B cell (primary cell): ENCODE measurements around the gene RIPPLY2. TPM values are rescaled to one million over a fixed set of nuclear protein-coding genes. Genes with fewer than 3 reads are reported as not detected.

Experiments
- ATAC-seq: fragments of 200-7000 bp; cut with Tn5 transposase; one replicate; pipeline ENCODE4 v1.10.0; 2021; ENCODE audit warnings: low read depth, mild to moderate bottlenecking, moderate number of reproducible peaks, moderate library complexity
- CTCF ChIA-PET: fragments of 350-600 bp; sonication (Branson Sonifier 250); formaldehyde crosslinking; loops from one replicate; lab custom pipeline; 2021; ENCODE audit warnings: antibody characterized with exemption, inconsistent platforms; lab: Charles Lee
- POLR2A ChIA-PET: fragments of 350-600 bp; sonication (Branson Sonifier 250); formaldehyde crosslinking; loops from one replicate; lab custom pipeline; 2021; ENCODE audit warnings: antibody characterized with exemption; lab: Charles Lee
- DNase-seq: peaks from one replicate; pipeline ENCODE4 v3.0.0; 2013
- H2AFZ ChIP-seq: 2 replicates; pipeline ENCODE4 v1.6.1; 2012; ENCODE audit warnings: mild to moderate bottlenecking, low read depth, low read length; ENCODE audit not compliant: insufficient read depth, poor library complexity, severe bottlenecking
- H3K27ac ChIP-seq, 2 donors: 1 replicate in 1 of 2; 2 replicates in 1 of 2; pipeline ENCODE4 v1.5.1; 2012 to 2013; ENCODE audit warnings: low read length in 2 of 2, mild to moderate bottlenecking in 2 of 2, moderate library complexity in 1 of 2
- H3K27me3 ChIP-seq, 4 experiments: fragments of 200-600 bp in 1 of 4; sonication (generic) in 1 of 4; replicated peaks in 1 of 4; 1 replicate in 2 of 4; 2 replicates in 2 of 4; pipeline versions ENCODE4 v1.6.1 to v1.7.0; 2013 to 2016; ENCODE audit warnings: low read length in 3 of 4, mild to moderate bottlenecking in 2 of 4, mixed read lengths in 1 of 4, moderate library complexity in 1 of 4; ENCODE audit not compliant: insufficient read depth in 4 of 4, control insufficient read depth in 3 of 4; ENCODE audit errors: control extremely low read depth in 1 of 4
- H3K36me3 ChIP-seq, 2 experiments: replicated peaks in 1 of 2; 1 replicate in 1 of 2; 2 replicates in 1 of 2; pipeline versions ENCODE4 v1.6.1 to v1.7.1; 2013; ENCODE audit warnings: low read length in 1 of 2; ENCODE audit not compliant: insufficient read depth in 2 of 2, control insufficient read depth in 1 of 2; ENCODE audit errors: control extremely low read depth in 1 of 2, extremely low read depth in 1 of 2
- H3K4me1 ChIP-seq, 2 donors: fragments of 200-600 bp in 1 of 2; sonication (generic) in 1 of 2; 1 replicate in 1 of 2; 2 replicates in 1 of 2; pipeline versions ENCODE4 v1.5.1 to v1.6.1; 2013 to 2017; ENCODE audit warnings: low read length in 2 of 2; ENCODE audit not compliant: control insufficient read depth in 2 of 2, insufficient read depth in 2 of 2
- H3K4me2 ChIP-seq: replicated peaks from 2 replicates; pipeline ENCODE3; 2012; ENCODE audit warnings: mild to moderate bottlenecking, low read depth, low read length; ENCODE audit not compliant: poor library complexity, severe bottlenecking
- H3K4me3 ChIP-seq, 5 experiments: fragments of 200-600 bp in 1 of 5; sonication (generic) in 1 of 5; 1 replicate in 3 of 5; 2 replicates in 2 of 5; pipeline versions ENCODE4 v1.5.1 to v1.7.0; 2011 to 2016; ENCODE audit warnings: low read length in 4 of 5, mild to moderate bottlenecking in 4 of 5, low read depth in 2 of 5, control low read depth in 1 of 5, moderate library complexity in 1 of 5; ENCODE audit not compliant: insufficient read depth in 1 of 5; ENCODE audit errors: control extremely low read depth in 1 of 5, extremely low read depth in 1 of 5
- H3K79me2 ChIP-seq: fragments of 200-600 bp; sonication (generic); one replicate; pipeline ENCODE4 v1.6.0; 2016; ENCODE audit warnings: low read length; ENCODE audit not compliant: control insufficient read depth, insufficient read depth
- H3K9ac ChIP-seq: fragments of 200-600 bp; sonication (generic); 2 replicates; pipeline ENCODE4 v1.6.1; 2017; ENCODE audit warnings: mild to moderate bottlenecking, low read length, moderate library complexity
- H3K9me3 ChIP-seq, 3 donors: one replicate each; pipeline versions ENCODE4 v1.6.1 to v1.7.1; 2013; ENCODE audit warnings: low read length in 2 of 3; ENCODE audit not compliant: control insufficient read depth in 2 of 3, insufficient read depth in 1 of 3; ENCODE audit errors: control extremely low read depth in 1 of 3
- H4K20me1 ChIP-seq: 2 replicates; pipeline ENCODE4 v1.6.0; 2012; ENCODE audit warnings: mild to moderate bottlenecking, low read length; ENCODE audit not compliant: insufficient read depth, control insufficient read depth, poor library complexity, severe bottlenecking
- H3K27ac Mint-ChIP-seq: one replicate; pipeline ENCODE4 v1.8.0; 2021; ENCODE audit warnings: mixed read lengths
- H3K27me3 Mint-ChIP-seq: one replicate; pipeline ENCODE4 v1.8.0; 2021; ENCODE audit warnings: mixed read lengths
- H3K4me1 Mint-ChIP-seq: one replicate; pipeline ENCODE4 v1.8.0; 2021; ENCODE audit warnings: mixed read lengths
- H3K4me3 Mint-ChIP-seq: one replicate; pipeline ENCODE4 v1.8.0; 2021; ENCODE audit warnings: mixed read lengths
- H3K9me3 Mint-ChIP-seq: one replicate; pipeline ENCODE4 v1.8.0; 2022; ENCODE audit warnings: mixed read lengths; ENCODE audit not compliant: insufficient read depth
- EZH2 ChIP-seq: IDR thresholded peaks from 2 replicates; pipeline ENCODE4 v1.6.1; 2012; ENCODE audit warnings: borderline replicate concordance, low read depth, mild to moderate bottlenecking, moderate library complexity, low read length; ENCODE audit not compliant: insufficient read depth, poor library complexity, severe bottlenecking
- WGBS: methylation state at CpG from one replicate; pipeline ENCODE4 v1.1.5; 2013; ENCODE audit warnings: missing lambda C conversion rate; ENCODE audit not compliant: insufficient coverage; 5-methylcytosine and 5-hydroxymethylcytosine counted together
- intact Hi-C: fragments of 100-400 bp; cut with micrococcal nuclease; formaldehyde crosslinking; loops from one replicate; pipeline ENCODE4 v1.10.0; 2022
- polyA plus RNA-seq: library from polyadenylated mRNA; depleted of rRNA; stranded (reverse); fragments of >200 nt; gene quantifications from 2 replicates; pipeline ENCODE4 v1.2.3, GENCODE V29; 2012
- total RNA-seq, 2 donors: library from RNA; stranded (reverse); fragments of 120-200 nt in 1 of 2; gene quantifications; 1 replicate in 1 of 2; 2 replicates in 1 of 2; pipeline versions ENCODE4 v1.2.3 to v1.2.4, GENCODE V29; 2013 to 2022
- TF ChIP-seq, protein P1 (sequence below): fragments of 200-600 bp; IDR thresholded peaks from one replicate; pipeline ENCODE4 v1.8.0; 2022; ENCODE audit warnings: antibody characterized with exemption, mild to moderate bottlenecking

The RIPPLY2 gene
- total and polyA plus RNA-seq, 2 donors (not counting 1 experiment from before 2014, with no cell fraction given), result not detected

DNA sequence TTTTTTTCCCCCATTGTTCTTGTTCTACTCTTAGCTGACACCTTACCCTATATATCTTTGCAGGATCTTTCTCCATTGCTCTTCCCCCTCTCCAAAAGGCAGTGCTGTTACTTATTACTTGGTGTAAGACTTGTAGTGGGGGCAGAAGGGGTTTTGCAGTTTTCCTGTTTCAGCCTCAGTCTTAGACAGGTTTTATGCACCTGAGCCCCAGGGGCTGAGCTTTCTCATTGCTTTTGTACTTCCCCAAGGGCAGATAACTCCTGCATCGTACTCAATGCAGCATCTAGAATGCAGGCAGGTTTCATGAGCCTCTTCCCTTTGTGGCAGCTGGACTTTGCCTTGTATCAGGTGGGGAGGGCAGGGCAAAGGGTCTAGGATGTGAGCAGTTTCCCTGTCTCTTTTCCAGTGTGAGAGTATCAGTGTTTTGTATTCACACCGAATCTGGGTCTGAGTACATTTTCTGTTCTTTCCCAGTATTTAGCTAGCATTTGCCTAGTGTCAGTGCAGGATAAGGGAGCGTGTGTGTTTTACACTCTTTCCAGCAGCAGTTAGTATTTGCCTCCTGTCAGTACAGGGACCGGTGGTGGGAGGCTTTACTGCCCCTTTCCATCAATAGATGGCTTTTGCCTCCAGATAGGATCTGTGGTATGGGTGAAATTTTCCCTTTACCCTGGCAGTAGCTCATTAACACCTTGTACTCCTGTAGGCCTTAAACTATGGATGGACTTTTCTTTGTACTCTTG, 25.9 kb downstream of the RIPPLY2 start:
- ChIA-PET CTCF (interaction anchor here (0.6 to 1.1 kb wide), 2 partner anchors 333 to 342 kb away, joined by 3 to 5 read pairs; no protein-coding TSS in a partner anchor), POLR2A (no interaction called here)
- Histone ChIP-seq H3K27me3 (no peaks in the 10 kb centered on the region), H3K79me2 (peaks cover 78% of the 10 kb centered on the region), H3K36me3 (no peaks in the 10 kb centered on the region), H4K20me1 (peaks cover 73% of the 10 kb centered on the region), H3K4me3 (no peak overlapping the region), H2AFZ (no peak overlapping the region), H3K4me1 (no peaks in the 10 kb centered on the region), H3K9ac (no peak overlapping the region), H3K27ac (peak overlapping the region in 1 of 2 donors; percentile 11), H3K9me3 (peaks cover 0 to 3% (median 0%) of the 10 kb centered on the region in 3 donors), H3K4me2 (no peak overlapping the region)
- no peak for ATAC-seq
- TF ChIP-seq, protein P1, sequence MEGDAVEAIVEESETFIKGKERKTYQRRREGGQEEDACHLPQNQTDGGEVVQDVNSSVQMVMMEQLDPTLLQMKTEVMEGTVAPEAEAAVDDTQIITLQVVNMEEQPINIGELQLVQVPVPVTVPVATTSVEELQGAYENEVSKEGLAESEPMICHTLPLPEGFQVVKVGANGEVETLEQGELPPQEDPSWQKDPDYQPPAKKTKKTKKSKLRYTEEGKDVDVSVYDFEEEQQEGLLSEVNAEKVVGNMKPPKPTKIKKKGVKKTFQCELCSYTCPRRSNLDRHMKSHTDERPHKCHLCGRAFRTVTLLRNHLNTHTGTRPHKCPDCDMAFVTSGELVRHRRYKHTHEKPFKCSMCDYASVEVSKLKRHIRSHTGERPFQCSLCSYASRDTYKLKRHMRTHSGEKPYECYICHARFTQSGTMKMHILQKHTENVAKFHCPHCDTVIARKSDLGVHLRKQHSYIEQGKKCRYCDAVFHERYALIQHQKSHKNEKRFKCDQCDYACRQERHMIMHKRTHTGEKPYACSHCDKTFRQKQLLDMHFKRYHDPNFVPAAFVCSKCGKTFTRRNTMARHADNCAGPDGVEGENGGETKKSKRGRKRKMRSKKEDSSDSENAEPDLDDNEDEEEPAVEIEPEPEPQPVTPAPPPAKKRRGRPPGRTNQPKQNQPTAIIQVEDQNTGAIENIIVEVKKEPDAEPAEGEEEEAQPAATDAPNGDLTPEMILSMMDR, result no peak
- TF ChIP-seq EZH2, result no peak
- H3K9me3 Mint-ChIP-seq, result no peaks in the 10 kb centered on the region
- intact Hi-C loops, result no loop called here
- H3K4me3 Mint-ChIP-seq, result no peak overlapping the region
- 100% methylated on average over 1 of the region's 4 CpGs for WGBS
- H3K27me3 Mint-ChIP-seq, result no peaks in the 10 kb centered on the region
- DNase-seq, result no peak
- H3K27ac Mint-ChIP-seq, result no peak overlapping the region
- H3K4me1 Mint-ChIP-seq, result peaks cover 44% of the 10 kb centered on the region

DNA sequence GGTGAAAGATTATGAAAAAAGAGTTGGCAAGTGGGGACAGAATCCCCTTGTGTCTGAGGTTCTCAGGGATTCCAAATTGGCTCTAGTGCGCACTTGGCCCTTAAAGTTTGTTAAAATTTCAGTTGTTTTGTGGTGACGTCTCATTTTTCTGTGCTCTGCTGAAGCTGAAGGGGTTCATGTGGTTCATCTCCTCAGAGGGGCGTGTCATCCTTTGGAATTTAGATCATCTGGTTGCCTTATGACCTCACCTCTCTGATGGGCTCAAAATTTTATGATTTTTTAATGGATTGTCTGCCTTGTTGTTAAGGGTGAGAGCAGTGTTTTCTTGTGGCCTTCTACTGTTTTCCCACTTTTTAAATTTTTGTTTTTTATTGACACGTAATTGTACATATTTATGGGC, 26.6 kb downstream of the RIPPLY2 start:
- Mint-ChIP-seq H3K27me3 (no peaks in the 10 kb centered on the region), H3K4me1 (peaks cover 47% of the 10 kb centered on the region), H3K27ac (no peak overlapping the region), H3K9me3 (no peaks in the 10 kb centered on the region), H3K4me3 (no peak overlapping the region)
- CTCF ChIA-PET, result interaction anchor here (1.1 kb wide), 1 partner anchor 341 kb away, joined by 5 read pairs; no protein-coding TSS in a partner anchor
- Histone ChIP-seq H3K79me2 (peaks cover 73% of the 10 kb centered on the region), H2AFZ (no peak overlapping the region), H4K20me1 (peaks cover 66% of the 10 kb centered on the region), H3K36me3 (no peaks in the 10 kb centered on the region), H3K27me3 (no peaks in the 10 kb centered on the region), H3K4me1 (no peaks in the 10 kb centered on the region), H3K9me3 (no peaks in the 10 kb centered on the region), H3K4me3 (no peak overlapping the region), H3K27ac (no peak overlapping the region), H3K9ac (no peak overlapping the region), H3K4me2 (no peak overlapping the region)
- WGBS, result 100% methylated on average over 1 of the region's 4 CpGs
- no peak for DNase-seq
- TF ChIP-seq EZH2, result no peak
- TF ChIP-seq, protein P1, result no peak
- no peak for ATAC-seq
- intact Hi-C loops, result loop anchor here (10.0 kb wide), 1 partner anchor 175 kb away; no protein-coding TSS in a partner anchor
- POLR2A ChIA-PET, result no interaction called here
